Activated T-cell treated with anti-CD3 and anti-CD28 coated beads, Interleukin-2, amount 50 U/mL, for 4 hours (primary cell): ENCODE results near the gene CSNK1E. TPM values are rescaled to one million over a fixed set of nuclear protein-coding genes. Genes with fewer than 3 reads are reported as not detected.

Source experiments
- ATAC-seq, 2 donors: fragments of 200-7000 bp; cut with Tn5 transposase; one replicate each; pipeline ENCODE4 v1.10.0; 2021
- DNase-seq: peaks from one replicate; pipeline ENCODE4 v3.0.0-alpha.2; 2020
- H3K27me3 Mint-ChIP-seq: one replicate; pipeline ENCODE4 v1.8.0; 2021; ENCODE audit warnings: low read depth, mixed read lengths
- H3K36me3 Mint-ChIP-seq: one replicate; pipeline ENCODE4 v1.8.0; 2022; ENCODE audit warnings: mixed read lengths; ENCODE audit not compliant: insufficient read depth
- H3K4me1 Mint-ChIP-seq: one replicate; pipeline ENCODE4 v1.8.0; 2021; ENCODE audit warnings: low read depth, mixed read lengths
- H3K4me3 Mint-ChIP-seq: one replicate; pipeline ENCODE4 v1.8.0; 2021; ENCODE audit warnings: mild to moderate bottlenecking, moderate library complexity, mixed read lengths
- H3K9me3 Mint-ChIP-seq: one replicate; pipeline ENCODE4 v1.8.0; 2021; ENCODE audit warnings: mixed read lengths
- total RNA-seq, 3 donors: library from RNA; stranded (reverse); gene quantifications; one replicate each; pipeline ENCODE4 v1.2.1, GENCODE V29; 2021

Gene CSNK1E
- total RNA-seq, 3 donors from 2014 or later, result 86.9 to 94.6 (median 91.7) TPM

GRCh38 chr22:38316364-38317121, 690 bp downstream of the CSNK1E start:
- Mint-ChIP-seq H3K27me3 (no peaks in the 10 kb centered on the region), H3K36me3 (peaks cover 2% of the 10 kb centered on the region), H3K4me3 (peak overlapping the region; percentile 88), H3K9me3 (no peaks in the 10 kb centered on the region), H3K4me1 (peaks cover 44% of the 10 kb centered on the region)
- DNase-seq (peak; percentile 40), ATAC-seq (peak; percentile 49 to 68)

DNA sequence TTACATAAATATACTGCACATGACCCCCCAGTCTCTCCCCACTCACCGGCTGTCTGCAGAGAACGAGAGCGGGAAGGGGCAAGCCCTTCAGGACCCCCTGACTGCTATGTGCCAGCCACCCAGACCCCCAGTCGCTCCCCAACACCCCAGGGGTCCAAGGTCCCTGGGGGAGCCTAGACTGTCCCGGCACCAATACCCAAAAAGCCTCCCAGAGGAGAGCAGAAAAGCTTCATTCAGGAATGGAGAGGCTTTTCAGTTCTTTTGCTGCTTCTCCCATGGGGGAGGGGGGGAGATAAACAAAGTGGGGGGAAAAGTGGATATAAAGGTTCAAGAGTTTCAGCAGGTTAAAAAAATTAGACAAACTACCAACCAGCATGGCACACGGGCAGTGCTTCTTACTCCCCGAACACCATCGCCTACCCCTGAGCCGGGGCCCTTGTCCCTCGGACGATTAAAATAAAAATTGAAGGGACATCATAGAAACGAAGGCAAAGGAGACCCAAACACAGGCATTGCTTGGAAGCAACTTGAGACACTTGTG, 1.3 kb downstream of the CSNK1E start:
- no peaks in the 10 kb centered on the region for H3K9me3 Mint-ChIP-seq
- H3K4me1 Mint-ChIP-seq, result peaks cover 51% of the 10 kb centered on the region
- peaks cover 2% of the 10 kb centered on the region for H3K36me3 Mint-ChIP-seq
- DNase-seq, result no peak
- ATAC-seq, result no peak
- peak overlapping the region; percentile 88 for H3K4me3 Mint-ChIP-seq
- no peaks in the 10 kb centered on the region for H3K27me3 Mint-ChIP-seq

DNA sequence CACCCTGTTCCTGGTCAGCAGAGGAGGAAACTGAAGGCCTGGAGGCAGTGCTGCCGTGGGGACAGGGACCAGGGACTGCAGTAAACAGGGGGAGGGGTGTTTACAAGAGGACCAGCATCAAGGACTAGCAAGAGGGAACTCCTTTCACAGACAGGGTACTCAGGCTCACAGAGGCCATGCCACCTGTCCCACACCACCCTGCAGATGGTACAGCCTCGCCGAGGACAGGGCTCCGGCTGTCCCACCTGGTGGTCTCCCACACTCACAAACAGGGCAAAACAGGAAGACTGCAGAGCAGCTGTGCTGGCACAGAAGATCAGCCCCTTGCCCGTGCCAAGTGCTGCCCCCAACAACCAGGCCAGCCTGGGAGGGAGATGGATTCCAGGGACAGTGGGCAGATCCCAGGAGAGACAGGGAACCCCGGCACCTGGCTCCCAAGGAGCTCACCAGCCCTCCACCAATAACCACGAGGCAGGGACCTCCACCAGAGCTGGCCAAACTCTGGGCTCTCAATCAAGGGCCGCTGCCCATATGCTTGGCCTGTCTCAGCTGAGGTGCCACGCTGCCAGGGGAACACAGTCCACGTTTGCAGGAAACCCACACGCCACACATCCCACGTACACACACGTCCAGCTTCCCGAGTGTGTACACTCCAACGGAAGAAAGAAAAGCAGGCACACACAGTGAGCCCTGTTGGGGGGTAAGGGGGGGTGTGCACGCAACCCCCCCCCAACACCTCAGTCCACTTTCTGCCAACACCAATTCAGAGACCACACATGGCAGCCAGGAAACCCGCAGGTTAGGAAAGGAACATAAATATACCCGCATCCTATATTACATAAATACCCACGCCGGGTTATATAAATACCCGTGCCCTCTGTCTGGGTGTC, 2.1 kb downstream of the CSNK1E start:
- Mint-ChIP-seq H3K9me3 (no peaks in the 10 kb centered on the region), H3K27me3 (no peaks in the 10 kb centered on the region), H3K36me3 (peaks cover 5% of the 10 kb centered on the region), H3K4me3 (peak overlapping the region; percentile 88), H3K4me1 (peaks cover 53% of the 10 kb centered on the region)
- ATAC-seq (no peak), DNase-seq (no peak)

GRCh38 chr22:38314051-38314932, 2.9 kb downstream of the CSNK1E start:
- Mint-ChIP-seq H3K4me1 (peaks cover 53% of the 10 kb centered on the region), H3K27me3 (no peaks in the 10 kb centered on the region), H3K36me3 (peaks cover 5% of the 10 kb centered on the region), H3K9me3 (no peaks in the 10 kb centered on the region), H3K4me3 (peak overlapping the region; percentile 88)
- no peak for ATAC-seq
- DNase-seq, result no peak

DNA sequence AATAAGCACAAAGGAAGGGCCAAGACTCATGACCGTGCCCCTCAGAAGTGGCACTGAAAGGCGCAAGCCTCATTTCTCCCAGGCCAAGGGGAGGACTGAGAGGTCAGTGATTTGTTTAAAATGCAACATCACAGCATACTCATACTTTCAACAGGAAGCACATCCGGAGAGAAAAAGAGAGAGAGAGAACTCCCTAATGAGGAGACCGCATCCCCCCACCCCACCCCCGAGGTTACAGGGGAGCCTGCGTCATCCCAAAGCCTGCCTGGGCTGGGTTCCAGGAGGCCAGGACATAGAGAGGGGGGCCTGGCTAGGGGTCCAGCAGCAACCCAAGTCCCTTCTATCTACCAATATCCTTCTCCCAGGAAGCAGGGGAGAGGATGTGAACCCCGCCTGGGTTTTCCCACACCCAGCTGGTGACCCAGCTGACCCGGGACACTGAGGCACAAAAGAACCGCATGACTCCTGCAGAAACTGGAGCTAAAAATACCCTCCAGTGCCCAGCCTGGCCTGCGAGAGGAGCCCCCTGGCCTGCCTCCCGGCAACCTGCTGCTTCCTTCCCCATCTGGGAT, 3.8 kb downstream of the CSNK1E start:
- Mint-ChIP-seq H3K4me1 (peaks cover 57% of the 10 kb centered on the region), H3K9me3 (no peaks in the 10 kb centered on the region), H3K4me3 (no peak overlapping the region), H3K36me3 (peaks cover 6% of the 10 kb centered on the region), H3K27me3 (no peaks in the 10 kb centered on the region)
- no peak for ATAC-seq
- DNase-seq, result no peak

GRCh38 chr22:38312261-38312800, 4.9 kb downstream of the CSNK1E start:
- no peak for DNase-seq
- Mint-ChIP-seq H3K27me3 (no peaks in the 10 kb centered on the region), H3K4me3 (no peak overlapping the region), H3K9me3 (no peaks in the 10 kb centered on the region), H3K4me1 (peaks cover 60% of the 10 kb centered on the region), H3K36me3 (peaks cover 10% of the 10 kb centered on the region)
- no peak for ATAC-seq

DNA sequence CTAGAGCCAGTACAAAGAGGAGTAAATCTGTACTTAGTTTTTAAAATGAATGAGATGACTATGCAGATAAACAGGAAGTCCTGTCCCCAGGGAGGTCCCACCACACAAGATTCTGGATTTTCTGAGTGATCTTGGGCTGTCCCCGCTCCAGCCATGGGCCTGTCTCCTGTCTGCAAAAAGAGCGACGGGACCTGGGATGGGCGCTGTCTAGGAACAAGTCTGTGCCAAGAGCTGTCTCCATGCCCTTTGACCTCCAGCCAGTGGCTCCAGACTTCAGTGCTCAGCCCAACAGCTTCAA, 6.0 kb downstream of the CSNK1E start:
- DNase-seq (no peak), ATAC-seq (no peak)
- Mint-ChIP-seq H3K36me3 (peaks cover 10% of the 10 kb centered on the region), H3K9me3 (no peaks in the 10 kb centered on the region), H3K27me3 (no peaks in the 10 kb centered on the region), H3K4me3 (no peak overlapping the region), H3K4me1 (peaks cover 64% of the 10 kb centered on the region)

GRCh38 chr22:38310518-38311322, 6.5 kb downstream of the CSNK1E start:
- no peak overlapping the region for H3K4me3 Mint-ChIP-seq
- peaks cover 10% of the 10 kb centered on the region for H3K36me3 Mint-ChIP-seq
- ATAC-seq (no peak), DNase-seq (no peak)
- H3K4me1 Mint-ChIP-seq, result peaks cover 67% of the 10 kb centered on the region
- no peaks in the 10 kb centered on the region for H3K9me3 Mint-ChIP-seq
- H3K27me3 Mint-ChIP-seq, result no peaks in the 10 kb centered on the region

DNA sequence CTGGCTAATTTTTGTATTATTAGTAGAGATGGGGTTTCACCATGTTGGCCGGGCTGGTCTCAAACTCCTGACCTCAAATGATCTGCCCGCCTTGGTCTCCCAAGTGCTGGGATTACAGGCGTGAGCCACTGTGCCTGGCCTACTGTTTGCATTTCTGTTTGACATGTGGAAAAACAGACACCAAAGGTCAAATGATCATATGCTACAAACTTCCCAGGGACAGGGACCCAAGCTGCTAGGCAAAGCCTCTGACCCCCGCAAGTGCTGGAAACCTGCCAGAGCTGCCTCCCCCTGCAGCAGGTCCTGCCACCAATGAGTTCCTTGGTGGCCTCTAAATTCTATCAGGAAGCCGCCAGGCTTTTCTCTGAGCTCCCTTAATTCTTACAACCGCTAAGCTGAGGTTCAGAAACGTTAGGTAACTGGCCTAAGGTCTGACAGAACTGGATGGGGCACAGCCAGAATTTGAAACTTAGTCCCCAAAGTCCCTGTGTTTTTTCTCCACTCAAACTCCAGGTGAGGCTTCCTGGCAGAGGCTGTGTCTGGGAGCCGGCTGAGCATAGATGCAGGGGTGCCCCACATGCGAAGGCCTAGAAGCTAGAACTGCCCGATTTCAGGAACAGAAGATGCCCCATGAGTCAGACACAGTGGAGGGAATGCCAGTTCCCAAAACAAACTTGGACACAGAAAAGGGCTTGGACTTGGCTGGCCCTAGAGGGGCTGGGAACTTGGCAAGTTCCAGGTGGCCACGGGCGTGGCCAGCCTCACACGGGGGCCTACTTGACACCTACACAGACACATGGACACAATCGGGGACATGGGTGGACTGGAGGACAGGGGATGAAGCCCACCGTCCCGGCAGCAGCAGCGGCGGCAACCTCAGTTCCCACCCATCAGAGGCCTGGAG, 7.4 kb downstream of the CSNK1E start:
- ATAC-seq, result no peak
- H3K9me3 Mint-ChIP-seq, result no peaks in the 10 kb centered on the region

GRCh38 chr22:38308791-38309498, 8.3 kb downstream of the CSNK1E start:
- Mint-ChIP-seq H3K27me3 (no peaks in the 10 kb centered on the region), H3K4me1 (peaks cover 61% of the 10 kb centered on the region), H3K36me3 (peaks cover 15% of the 10 kb centered on the region), H3K9me3 (no peaks in the 10 kb centered on the region), H3K4me3 (no peak overlapping the region)
- ATAC-seq (no peak), DNase-seq (no peak)

More for the DNA sequence above, 7.4 kb downstream of the CSNK1E start:
- Mint-ChIP-seq H3K36me3 (peaks cover 10% of the 10 kb centered on the region), H3K4me3 (no peak overlapping the region), H3K27me3 (no peaks in the 10 kb centered on the region), H3K4me1 (peaks cover 65% of the 10 kb centered on the region)
- no peak for DNase-seq

- ATAC-seq (peak; percentile 87 to 94), DNase-seq (peak; percentile 38)
- Mint-ChIP-seq H3K27me3 (no peaks in the 10 kb centered on the region), H3K9me3 (no peaks in the 10 kb centered on the region), H3K4me1 (peaks cover 33% of the 10 kb centered on the region), H3K4me3 (peak overlapping the region; percentile 58), H3K36me3 (peaks cover 25% of the 10 kb centered on the region)
Measured at GRCh38 chr22:38305471-38306448, 11.5 kb downstream of the CSNK1E start.
